GM23338 (cell line): ENCODE results near the gene GP5. TPM values are rescaled to one million over a fixed set of nuclear protein-coding genes. Genes with fewer than 3 reads are reported as not detected.
A peak's percentile ranks its signal among the peaks of the same experiment; 100 is the strongest.

ENCODE experiments used
- ATAC-seq: fragments of 200-7000 bp; cut with Tn5 transposase; 3 replicates; pipeline ENCODE4 v1.9.1; 2020
- DNase-seq: peaks from one replicate; pipeline ENCODE4 v3.0.0-alpha.2; 2015; ENCODE audit warnings: low spot score
- H2AFZ ChIP-seq: fragments of 200-600 bp; sonication (generic); 2 replicates; pipeline ENCODE4 v1.8.0; 2016; ENCODE audit warnings: antibody characterized with exemption, mild to moderate bottlenecking, moderate library complexity
- H3F3A ChIP-seq: fragments of 200-600 bp; sonication (generic); replicated peaks from 2 replicates; pipeline ENCODE4 v1.8.0; 2017; ENCODE audit warnings: antibody characterized with exemption, mixed run types, low read depth
- H3K27ac ChIP-seq: fragments of 200-600 bp; sonication (generic); 2 replicates; pipeline ENCODE4 v1.6.1; 2016; ENCODE audit warnings: low read depth
- H3K27me3 ChIP-seq: fragments of 200-600 bp; sonication (generic); 2 replicates; pipeline ENCODE4 v1.8.0; 2016; ENCODE audit warnings: mild to moderate bottlenecking, mixed run types, moderate library complexity; ENCODE audit not compliant: insufficient read depth
- H3K36me3 ChIP-seq: fragments of 200-600 bp; sonication (generic); 2 replicates; pipeline ENCODE4 v1.8.0; 2016; ENCODE audit warnings: mild to moderate bottlenecking; ENCODE audit not compliant: insufficient read depth
- H3K4me1 ChIP-seq: fragments of 200-600 bp; sonication (generic); 2 replicates; pipeline ENCODE4 v1.8.0; 2016; ENCODE audit warnings: mild to moderate bottlenecking, moderate library complexity; ENCODE audit not compliant: insufficient read depth
- H3K4me2 ChIP-seq: fragments of 200-600 bp; sonication (generic); 2 replicates; pipeline ENCODE4 v1.7.1; 2017; ENCODE audit warnings: mixed run types
- H3K4me3 ChIP-seq: fragments of 200-600 bp; sonication (generic); 2 replicates; pipeline ENCODE4 v1.6.1; 2016; ENCODE audit warnings: mixed run types
- H3K79me2 ChIP-seq: fragments of 200-600 bp; sonication (generic); replicated peaks from 2 replicates; pipeline ENCODE4 v1.8.0; 2017; ENCODE audit warnings: mild to moderate bottlenecking; ENCODE audit not compliant: insufficient read depth
- H3K9me2 ChIP-seq: fragments of 200-600 bp; sonication (generic); 2 replicates; pipeline ENCODE4 v1.8.0; 2017; ENCODE audit not compliant: insufficient read depth
- H4K20me1 ChIP-seq: fragments of 200-600 bp; sonication (generic); replicated peaks from 2 replicates; pipeline ENCODE4 v1.8.0; 2017; ENCODE audit warnings: mild to moderate bottlenecking; ENCODE audit not compliant: insufficient read depth
- H3K27ac Mint-ChIP-seq: 2 replicates; pipeline ENCODE4 v1.8.0; 2020; ENCODE audit warnings: inconsistent platforms, mild to moderate bottlenecking, moderate library complexity, mixed read lengths
- H3K27me3 Mint-ChIP-seq: 3 replicates; pipeline ENCODE4 v1.8.0; 2022; ENCODE audit warnings: low read depth, mild to moderate bottlenecking, moderate library complexity, mixed read lengths, inconsistent platforms; ENCODE audit not compliant: insufficient read depth, poor library complexity
- H3K36me3 Mint-ChIP-seq: 3 replicates; pipeline ENCODE4 v1.8.0; 2021; ENCODE audit warnings: low read depth, mild to moderate bottlenecking, inconsistent platforms, moderate library complexity, mixed read lengths
- H3K4me1 Mint-ChIP-seq: 3 replicates; pipeline ENCODE4 v1.8.0; 2020; ENCODE audit warnings: mild to moderate bottlenecking, inconsistent platforms, mixed read lengths
- H3K4me3 Mint-ChIP-seq: 3 replicates; pipeline ENCODE4 v1.8.0; 2021; ENCODE audit warnings: moderate library complexity, mild to moderate bottlenecking, inconsistent platforms, mixed read lengths
- H3K9me3 Mint-ChIP-seq: 3 replicates; pipeline ENCODE4 v1.8.0; 2020; ENCODE audit warnings: moderate library complexity, mild to moderate bottlenecking, inconsistent platforms, mixed read lengths
- CREB1 ChIP-seq: fragments of 250-450 bp; sonication (Bioruptor Pico); IDR thresholded peaks from 2 replicates; pipeline ENCODE4 v1.5.0; 2020; ENCODE audit warnings: low read depth, mild to moderate bottlenecking, moderate library complexity
- EZH2 ChIP-seq: fragments of 200-600 bp; sonication (generic); IDR thresholded peaks from one replicate; pipeline ENCODE4 v1.8.0; 2017; ENCODE audit warnings: antibody characterized with exemption, mild to moderate bottlenecking, low read depth; ENCODE audit not compliant: unreplicated experiment
- EZH2phosphoT487 ChIP-seq: fragments of 200-600 bp; sonication (generic); IDR thresholded peaks from one replicate; pipeline ENCODE4 v1.8.1; 2018; ENCODE audit warnings: antibody characterized with exemption; ENCODE audit not compliant: unreplicated experiment
- JUNB ChIP-seq: IDR thresholded peaks from one replicate; pipeline ENCODE4 v1.6.1; 2016; ENCODE audit warnings: antibody characterized with exemption; ENCODE audit not compliant: unreplicated experiment
- NANOG ChIP-seq: IDR thresholded peaks from 2 replicates; pipeline ENCODE4 v1.6.1; 2016; ENCODE audit warnings: antibody characterized with exemption, borderline replicate concordance
- ZNF114 ChIP-seq: fragments of 250-450 bp; sonication (Bioruptor Pico); IDR thresholded peaks from 2 replicates; pipeline ENCODE4 v1.5.0; 2020; ENCODE audit warnings: mild to moderate bottlenecking, moderate library complexity
- ZNF331 ChIP-seq: fragments of 250-450 bp; sonication (Bioruptor Pico); IDR thresholded peaks from 2 replicates; pipeline ENCODE4 v1.5.0; 2020; ENCODE audit warnings: low read depth, mild to moderate bottlenecking, moderate library complexity
- polyA plus RNA-seq: library from polyadenylated mRNA; unstranded; fragments of >200 nt; fragmentation: Nextera tagmentation; extraction: Ambion mirVana; gene quantifications from 2 replicates; pipeline ENCODE4 v1.2.1, GENCODE V29; 2016
- total RNA-seq: library from RNA; depleted of rRNA; stranded (reverse); fragments of >200 nt; shearing (Covaris generic); gene quantifications from 2 replicates; pipeline ENCODE4 v1.2.3, GENCODE V29; 2014
- TF ChIP-seq, protein P1 (sequence below): IDR thresholded peaks from one replicate; pipeline ENCODE4 v1.6.1; 2018; ENCODE audit warnings: antibody characterized with exemption; ENCODE audit not compliant: unreplicated experiment
- TF ChIP-seq, protein P2 (sequence below), 2 experiments: fragments of 200-600 bp in 1 of 2; sonication (generic) in 1 of 2; conservative IDR thresholded peaks; 2 replicates each; pipeline versions ENCODE4 v1.5.1 to v1.6.1; 2016 to 2017; ENCODE audit warnings: antibody characterized with exemption in 2 of 2, low read depth in 2 of 2, mild to moderate bottlenecking in 2 of 2, moderate library complexity in 1 of 2
- TF ChIP-seq, protein P3 (sequence below): IDR thresholded peaks from 2 replicates; pipeline ENCODE4 v1.6.1; 2016; ENCODE audit warnings: antibody characterized with exemption

Gene GP5
- total and polyA plus RNA-seq, 2 experiments from 2014 or later, result 0.07 to 0.15 TPM

- TF ChIP-seq, protein P1, sequence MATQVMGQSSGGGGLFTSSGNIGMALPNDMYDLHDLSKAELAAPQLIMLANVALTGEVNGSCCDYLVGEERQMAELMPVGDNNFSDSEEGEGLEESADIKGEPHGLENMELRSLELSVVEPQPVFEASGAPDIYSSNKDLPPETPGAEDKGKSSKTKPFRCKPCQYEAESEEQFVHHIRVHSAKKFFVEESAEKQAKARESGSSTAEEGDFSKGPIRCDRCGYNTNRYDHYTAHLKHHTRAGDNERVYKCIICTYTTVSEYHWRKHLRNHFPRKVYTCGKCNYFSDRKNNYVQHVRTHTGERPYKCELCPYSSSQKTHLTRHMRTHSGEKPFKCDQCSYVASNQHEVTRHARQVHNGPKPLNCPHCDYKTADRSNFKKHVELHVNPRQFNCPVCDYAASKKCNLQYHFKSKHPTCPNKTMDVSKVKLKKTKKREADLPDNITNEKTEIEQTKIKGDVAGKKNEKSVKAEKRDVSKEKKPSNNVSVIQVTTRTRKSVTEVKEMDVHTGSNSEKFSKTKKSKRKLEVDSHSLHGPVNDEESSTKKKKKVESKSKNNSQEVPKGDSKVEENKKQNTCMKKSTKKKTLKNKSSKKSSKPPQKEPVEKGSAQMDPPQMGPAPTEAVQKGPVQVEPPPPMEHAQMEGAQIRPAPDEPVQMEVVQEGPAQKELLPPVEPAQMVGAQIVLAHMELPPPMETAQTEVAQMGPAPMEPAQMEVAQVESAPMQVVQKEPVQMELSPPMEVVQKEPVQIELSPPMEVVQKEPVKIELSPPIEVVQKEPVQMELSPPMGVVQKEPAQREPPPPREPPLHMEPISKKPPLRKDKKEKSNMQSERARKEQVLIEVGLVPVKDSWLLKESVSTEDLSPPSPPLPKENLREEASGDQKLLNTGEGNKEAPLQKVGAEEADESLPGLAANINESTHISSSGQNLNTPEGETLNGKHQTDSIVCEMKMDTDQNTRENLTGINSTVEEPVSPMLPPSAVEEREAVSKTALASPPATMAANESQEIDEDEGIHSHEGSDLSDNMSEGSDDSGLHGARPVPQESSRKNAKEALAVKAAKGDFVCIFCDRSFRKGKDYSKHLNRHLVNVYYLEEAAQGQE, result no peak
- TF ChIP-seq, protein P2, sequence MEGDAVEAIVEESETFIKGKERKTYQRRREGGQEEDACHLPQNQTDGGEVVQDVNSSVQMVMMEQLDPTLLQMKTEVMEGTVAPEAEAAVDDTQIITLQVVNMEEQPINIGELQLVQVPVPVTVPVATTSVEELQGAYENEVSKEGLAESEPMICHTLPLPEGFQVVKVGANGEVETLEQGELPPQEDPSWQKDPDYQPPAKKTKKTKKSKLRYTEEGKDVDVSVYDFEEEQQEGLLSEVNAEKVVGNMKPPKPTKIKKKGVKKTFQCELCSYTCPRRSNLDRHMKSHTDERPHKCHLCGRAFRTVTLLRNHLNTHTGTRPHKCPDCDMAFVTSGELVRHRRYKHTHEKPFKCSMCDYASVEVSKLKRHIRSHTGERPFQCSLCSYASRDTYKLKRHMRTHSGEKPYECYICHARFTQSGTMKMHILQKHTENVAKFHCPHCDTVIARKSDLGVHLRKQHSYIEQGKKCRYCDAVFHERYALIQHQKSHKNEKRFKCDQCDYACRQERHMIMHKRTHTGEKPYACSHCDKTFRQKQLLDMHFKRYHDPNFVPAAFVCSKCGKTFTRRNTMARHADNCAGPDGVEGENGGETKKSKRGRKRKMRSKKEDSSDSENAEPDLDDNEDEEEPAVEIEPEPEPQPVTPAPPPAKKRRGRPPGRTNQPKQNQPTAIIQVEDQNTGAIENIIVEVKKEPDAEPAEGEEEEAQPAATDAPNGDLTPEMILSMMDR (conservative IDR thresholded peaks at IDR 0.05; ENCODE audit: low read depth in 2 of 2), result no peak
- TF ChIP-seq JUNB (no peak), EZH2phosphoT487 (no peak), ZNF331 (CRISPR knock-in tag) (no peak)
- TF ChIP-seq, protein P3, sequence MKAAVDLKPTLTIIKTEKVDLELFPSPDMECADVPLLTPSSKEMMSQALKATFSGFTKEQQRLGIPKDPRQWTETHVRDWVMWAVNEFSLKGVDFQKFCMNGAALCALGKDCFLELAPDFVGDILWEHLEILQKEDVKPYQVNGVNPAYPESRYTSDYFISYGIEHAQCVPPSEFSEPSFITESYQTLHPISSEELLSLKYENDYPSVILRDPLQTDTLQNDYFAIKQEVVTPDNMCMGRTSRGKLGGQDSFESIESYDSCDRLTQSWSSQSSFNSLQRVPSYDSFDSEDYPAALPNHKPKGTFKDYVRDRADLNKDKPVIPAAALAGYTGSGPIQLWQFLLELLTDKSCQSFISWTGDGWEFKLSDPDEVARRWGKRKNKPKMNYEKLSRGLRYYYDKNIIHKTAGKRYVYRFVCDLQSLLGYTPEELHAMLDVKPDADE, result no peak
Measured at GRCh38 chr3:194377708-194378107, 21.4 kb downstream of the GP5 start (continued).

DNA sequence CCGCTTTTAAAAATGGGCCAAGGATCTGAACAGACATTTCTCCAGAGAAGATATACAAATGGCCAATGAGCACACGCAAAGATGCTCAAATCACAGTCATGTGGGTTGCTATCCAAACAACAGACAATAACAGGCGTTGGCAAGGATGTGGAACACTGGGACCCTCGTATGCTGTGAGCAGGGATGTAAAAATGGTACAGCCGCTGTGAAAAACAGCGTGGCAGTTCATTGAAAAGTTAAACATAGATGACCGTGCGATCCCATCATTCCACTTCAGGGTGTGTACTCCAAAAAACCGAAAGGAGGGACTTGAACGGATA lies 22.9 kb downstream of the GP5 start:
- peaks cover 33% of the 10 kb centered on the region for H3K4me1 Mint-ChIP-seq
- H3K36me3 Mint-ChIP-seq, result no peaks in the 10 kb centered on the region
- H3K9me2 ChIP-seq, result no peaks in the 10 kb centered on the region
- H3K27ac Mint-ChIP-seq, result no peak overlapping the region
- no peak overlapping the region for H3K4me3 Mint-ChIP-seq
- no peaks in the 10 kb centered on the region for H4K20me1 ChIP-seq
- H3K36me3 ChIP-seq, result no peaks in the 10 kb centered on the region
- no peaks in the 10 kb centered on the region for H3K79me2 ChIP-seq
- no peak overlapping the region for H3K4me2 ChIP-seq
- DNase-seq, result no peak
- H2AFZ ChIP-seq, result 0 out of 2 replicates have a peak overlapping the region, but pooled peaks have one; percentile 23
- no peaks in the 10 kb centered on the region for H3K27me3 ChIP-seq
- peaks cover 12% of the 10 kb centered on the region for H3K4me1 ChIP-seq
- H3K9me3 Mint-ChIP-seq, result no peaks in the 10 kb centered on the region
- no peaks in the 10 kb centered on the region for H3F3A ChIP-seq
- no peak overlapping the region for H3K4me3 ChIP-seq
- ATAC-seq, result no peak
- H3K27ac ChIP-seq, result no peak overlapping the region
- peaks cover 15% of the 10 kb centered on the region for H3K27me3 Mint-ChIP-seq
- TF ChIP-seq ZNF331 (CRISPR knock-in tag) (no peak), EZH2phosphoT487 (no peak), EZH2 (no peak), NANOG (no peak), CREB1 (CRISPR knock-in tag) (no peak), JUNB (no peak), ZNF114 (CRISPR knock-in tag) (no peak)
- TF ChIP-seq, protein P3, result no peak
- TF ChIP-seq, protein P1, result no peak
- TF ChIP-seq, protein P2 (conservative IDR thresholded peaks at IDR 0.05; ENCODE audit: low read depth in 2 of 2), result no peak
